SU-DHL-6 (cell line): ENCODE results near the gene FYB1.

Experiments used
- CTCF ChIP-seq: fragments of 200-600 bp; sonication (generic); IDR thresholded peaks from one replicate; pipeline ENCODE4 v1.5.1; 2017; ENCODE audit warnings: antibody characterized with exemption, mild to moderate bottlenecking, low read length, moderate library complexity; ENCODE audit not compliant: insufficient read depth, poor library complexity, severe bottlenecking
- EZH2phosphoT487 ChIP-seq: fragments of 200-600 bp; sonication (generic), shearing (Covaris generic); conservative IDR thresholded peaks from 2 replicates; pipeline ENCODE4 v1.6.1; 2018; ENCODE audit warnings: mild to moderate bottlenecking, antibody characterized with exemption, low read length, moderate library complexity, mixed read lengths

- TF ChIP-seq CTCF (no peak), EZH2phosphoT487 (no peak)
These were observed 3.5 kb downstream of the FYB1 start for GRCh38 chr5:39215857-39216256.
